NCI-H748 treated with DMSO at 0.1 percent for 48 hours (cell line): ENCODE results near the gene SH3BGRL3.
A peak's percentile ranks its signal among the peaks of the same experiment; 100 is the strongest.
"Not testable (repeated sequence)": the region's sequence is repeated elsewhere in the genome, so short reads cannot be mapped to it uniquely, and the experiment has no call there.

Experiments
- DNase-seq: peaks from one replicate; lab custom pipeline; 2025; lab: John Stamatoyannopoulos, UW

SH3BGRL3 gene

DNA sequence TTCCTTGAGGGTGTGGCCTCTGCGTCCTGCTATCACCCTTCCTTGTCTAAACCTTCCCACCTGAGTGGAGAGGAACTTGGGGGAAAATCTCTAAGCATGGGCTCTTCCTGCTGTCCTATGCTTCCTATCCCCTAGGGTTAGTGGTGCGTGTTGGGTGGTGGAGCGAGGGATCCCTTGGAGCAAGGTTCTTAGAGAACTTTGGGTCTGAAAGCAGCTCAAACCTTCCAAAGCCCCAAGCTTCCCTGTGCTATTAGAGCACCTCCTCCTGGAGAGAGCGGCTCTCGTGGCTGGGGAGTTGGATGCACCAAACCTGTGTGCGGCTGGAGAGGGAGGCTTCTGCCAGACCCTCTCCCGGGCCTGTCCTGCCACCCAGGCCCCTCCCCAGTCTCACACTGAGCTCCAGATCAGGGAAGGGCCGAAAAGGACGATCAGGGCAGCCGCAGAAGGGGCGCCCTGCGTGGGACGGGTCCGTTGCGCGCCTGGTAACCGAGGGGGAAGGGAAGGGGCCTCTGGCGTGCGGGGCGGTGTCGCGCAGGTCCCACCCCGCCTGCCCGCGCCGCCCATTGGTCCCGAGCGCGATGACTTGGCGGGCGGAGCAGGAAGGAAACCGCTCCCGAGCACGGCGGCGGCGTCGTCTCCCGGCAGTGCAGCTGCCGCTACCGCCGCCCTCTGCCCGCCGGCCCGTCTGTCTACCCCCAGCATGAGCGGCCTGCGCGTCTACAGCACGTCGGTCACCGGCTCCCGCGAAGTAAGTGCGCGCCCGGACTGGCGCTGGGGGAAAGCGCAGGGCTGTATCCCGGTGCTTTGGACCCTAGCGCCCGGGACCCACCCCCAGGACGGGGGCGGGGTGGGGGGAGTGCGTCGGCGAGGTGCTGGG is at the start of gene SH3BGRL3:
Gene SH3BGRL3, plus strand, starts transcription at position 631 of the 877 bp plus-strand sequence. Its CDS starts 70 bp downstream, at position 701.
- DNase-seq, result peak; percentile 23

DNA sequence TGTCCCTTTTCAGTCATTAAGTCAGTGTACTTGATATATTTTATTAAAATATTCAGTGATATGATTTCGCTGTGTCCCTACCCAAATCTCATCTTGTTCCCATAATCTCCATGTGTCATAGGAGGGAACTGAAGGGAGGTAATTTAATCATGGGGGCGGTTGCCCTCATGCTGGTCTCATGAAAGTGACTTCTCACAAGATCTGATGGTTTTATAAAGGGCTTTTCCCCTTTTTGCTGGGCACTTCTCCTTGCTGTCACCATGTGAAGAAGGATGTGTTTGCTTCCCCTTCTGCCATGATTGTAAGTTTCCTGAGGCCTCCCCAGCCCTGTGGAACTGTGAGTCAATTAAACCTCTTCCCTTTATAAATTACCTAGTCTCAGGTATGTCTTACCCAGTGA is 49.2 kb upstream of the SH3BGRL3 start:
- not testable (repeated sequence) for DNase-seq

DNA sequence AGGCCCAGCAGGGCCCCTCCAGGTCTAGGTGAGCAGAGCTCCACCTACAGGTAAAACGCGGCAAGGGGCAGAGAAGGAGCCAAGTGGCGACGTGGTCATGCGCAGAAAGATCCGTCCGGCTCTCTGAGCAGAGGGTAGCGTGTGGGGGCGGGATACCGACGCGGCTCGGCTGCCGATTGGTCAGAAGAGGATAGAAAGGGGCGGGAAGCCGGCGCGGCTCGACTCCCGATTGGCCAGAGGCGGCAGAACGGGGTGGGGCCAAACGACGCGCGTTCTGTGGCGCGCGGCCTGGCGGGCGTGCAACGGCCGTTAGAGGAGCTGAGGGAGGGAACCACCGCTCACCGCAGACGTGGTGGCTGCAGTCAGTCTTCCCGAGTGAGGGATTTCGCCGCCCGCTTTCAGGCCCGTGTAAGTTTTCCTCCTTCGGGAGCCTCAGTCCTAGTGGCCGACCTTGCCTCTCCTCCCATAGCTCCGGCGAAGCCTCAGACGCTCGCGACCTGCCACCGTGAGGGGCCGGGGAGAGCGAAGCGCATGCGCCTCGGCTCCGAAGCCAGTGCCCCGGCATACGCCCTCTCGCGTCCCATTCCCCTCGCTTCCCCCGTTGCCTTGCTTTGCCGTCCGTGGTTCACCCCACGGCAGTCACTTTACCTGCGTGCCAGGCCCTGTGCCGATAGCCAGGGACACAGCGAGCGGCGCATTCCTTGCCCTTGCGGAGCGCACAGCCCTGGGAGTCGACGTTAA is 45.8 kb upstream of the SH3BGRL3 start, which contains the start of gene CEP85:
Gene CEP85, plus strand, starts transcription at position 298 of the 741 bp plus-strand sequence. CDS start 5,584 bp downstream, outside the sequence.
- DNase-seq, result peak; percentile 91

DNA sequence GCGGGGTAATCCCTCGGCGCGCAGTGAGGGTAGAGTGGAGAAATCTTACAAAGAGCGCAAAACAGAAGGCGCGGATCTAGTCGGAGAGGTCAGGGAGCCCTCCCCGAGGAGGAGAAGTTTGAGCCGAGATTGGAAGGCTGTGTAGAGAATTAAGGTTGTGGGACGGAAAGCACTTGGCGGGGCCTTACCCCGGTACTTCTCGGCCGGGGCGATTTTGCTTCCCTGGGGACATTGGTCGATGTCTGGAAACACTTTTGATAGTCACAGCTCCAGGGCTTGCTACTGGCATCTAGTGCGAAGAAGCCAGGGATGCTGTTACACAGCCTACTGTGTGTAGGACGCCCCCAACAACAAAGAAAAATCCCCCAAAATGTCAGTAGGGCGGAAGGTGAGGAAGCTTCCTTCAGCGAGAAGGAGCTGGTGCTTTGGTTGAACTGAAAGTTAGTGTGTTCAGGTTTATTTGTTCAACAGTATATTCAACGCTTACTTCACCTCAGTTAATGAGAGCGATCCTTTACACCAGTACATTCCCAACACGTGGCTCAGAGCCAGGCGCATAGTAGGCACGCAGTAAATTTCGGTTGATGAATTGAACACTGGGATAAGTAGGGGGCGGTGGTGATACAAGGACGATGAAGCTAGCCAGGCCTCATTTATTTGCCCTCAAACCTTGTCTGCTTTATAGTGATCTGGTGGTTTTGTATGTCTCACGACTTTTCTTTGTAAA is 45.1 kb upstream of the SH3BGRL3 start:
- no peak for DNase-seq

DNA sequence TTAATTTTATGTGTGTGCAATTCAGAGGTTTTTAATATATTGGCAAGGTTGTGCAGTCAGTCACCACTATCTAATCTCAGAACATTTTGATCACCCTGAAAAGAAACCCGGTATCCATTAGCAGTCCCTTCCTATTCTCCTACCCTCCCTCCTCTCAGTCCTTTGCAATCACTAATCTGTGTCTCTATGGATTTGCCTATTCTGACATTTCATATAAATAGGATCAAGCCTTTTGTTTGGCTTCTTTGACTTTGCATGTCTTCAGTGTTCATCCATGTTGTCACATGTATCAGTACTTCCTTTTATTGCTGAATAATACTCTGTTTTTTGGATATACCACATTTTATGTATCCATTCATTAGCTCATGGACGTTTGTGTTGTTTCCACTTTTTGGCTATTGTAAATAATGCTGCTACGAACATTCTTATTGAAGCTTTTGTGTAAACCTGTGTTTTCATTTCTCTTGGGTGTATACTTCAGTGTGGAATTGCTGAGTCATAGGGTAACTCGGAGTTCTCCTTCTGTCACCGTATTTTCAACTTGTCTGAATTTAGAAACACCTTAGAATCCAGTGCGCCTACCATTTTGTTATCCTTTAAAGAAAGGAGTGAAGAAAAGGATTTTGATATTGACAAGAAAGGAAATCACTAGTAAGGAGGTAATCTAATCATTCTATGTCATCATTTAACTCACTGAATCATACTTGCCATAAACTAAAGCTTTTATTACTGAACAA is 42.5 kb upstream of the SH3BGRL3 start:
- no peak for DNase-seq

DNA sequence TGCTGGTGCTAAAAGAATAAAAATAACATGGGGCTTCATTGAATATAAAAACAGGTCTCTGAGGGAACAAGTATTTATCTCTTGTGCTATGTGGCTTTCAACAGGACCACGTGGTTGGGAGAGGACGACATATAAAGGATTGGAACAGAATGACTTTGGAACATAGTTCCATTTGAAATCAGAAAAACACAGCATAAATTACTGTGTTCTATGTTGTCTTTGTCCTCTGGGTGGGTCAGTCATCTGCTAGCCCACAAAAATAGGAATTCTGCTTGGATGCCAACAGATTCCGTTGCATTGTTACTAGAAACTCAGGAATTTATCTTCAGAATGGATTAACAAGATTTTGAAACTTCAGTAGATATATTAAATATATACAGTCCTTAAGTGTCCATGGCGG is 40.0 kb upstream of the SH3BGRL3 start:
- DNase-seq, result no peak

DNA sequence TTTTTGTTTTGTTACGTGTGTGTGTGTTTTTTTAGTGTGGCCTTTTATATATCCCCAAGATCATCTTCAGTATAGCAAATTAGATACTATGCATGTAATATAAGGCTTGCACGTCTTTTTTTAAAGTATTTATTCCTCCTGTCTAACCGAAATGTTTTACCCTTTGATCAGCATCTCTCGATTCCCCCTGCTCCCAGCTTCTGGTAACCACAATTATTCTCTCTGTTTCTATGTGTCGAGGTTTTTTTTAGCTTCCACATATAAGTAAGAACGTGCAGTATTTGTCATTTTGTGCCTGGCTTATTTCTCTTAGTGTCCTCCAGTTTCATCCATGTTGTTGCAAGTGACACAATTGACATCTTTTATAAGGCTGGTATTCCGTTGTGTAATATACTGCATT is 27.2 kb upstream of the SH3BGRL3 start:
- DNase-seq, result no peak

DNA sequence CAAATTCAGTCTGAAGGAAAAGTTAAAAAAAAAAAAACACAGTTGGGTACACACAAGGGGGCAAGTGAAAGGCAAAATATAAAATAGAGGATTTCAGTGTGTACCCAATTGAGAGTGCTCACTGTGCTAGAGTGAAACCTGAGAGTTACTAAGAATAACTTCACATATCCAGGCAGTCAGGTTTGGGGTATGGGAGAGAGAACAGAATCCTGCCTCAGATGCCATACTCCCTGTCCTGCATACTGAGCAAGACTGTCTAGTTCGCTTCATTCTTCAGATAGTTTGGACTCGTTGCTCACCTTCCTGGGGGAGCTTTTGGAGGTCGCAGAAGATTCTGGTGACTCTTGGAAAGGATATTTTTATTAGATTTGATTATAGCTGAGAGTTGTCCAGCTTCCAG is 25.5 kb upstream of the SH3BGRL3 start:
- no peak for DNase-seq

DNA sequence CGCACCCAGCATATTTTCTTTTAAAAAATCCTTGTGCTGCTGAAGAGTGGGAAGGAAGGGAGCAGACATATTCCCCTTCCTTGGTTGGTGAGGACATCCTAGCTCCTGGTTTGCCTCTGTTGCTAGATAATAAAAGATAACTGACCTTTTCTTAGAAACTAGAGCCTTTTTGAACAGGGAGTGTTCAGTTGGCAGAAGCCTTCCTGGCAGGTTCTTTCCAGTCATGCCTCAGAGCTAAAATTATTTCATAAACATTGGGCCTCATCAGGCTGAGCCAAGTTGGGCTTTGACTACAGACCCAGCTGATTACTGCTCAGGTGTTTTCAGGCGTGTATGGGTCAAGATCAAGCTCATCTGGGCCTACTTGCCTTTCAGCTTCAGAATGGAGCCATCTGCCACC is 22.7 kb upstream of the SH3BGRL3 start:
- DNase-seq, result no peak

DNA sequence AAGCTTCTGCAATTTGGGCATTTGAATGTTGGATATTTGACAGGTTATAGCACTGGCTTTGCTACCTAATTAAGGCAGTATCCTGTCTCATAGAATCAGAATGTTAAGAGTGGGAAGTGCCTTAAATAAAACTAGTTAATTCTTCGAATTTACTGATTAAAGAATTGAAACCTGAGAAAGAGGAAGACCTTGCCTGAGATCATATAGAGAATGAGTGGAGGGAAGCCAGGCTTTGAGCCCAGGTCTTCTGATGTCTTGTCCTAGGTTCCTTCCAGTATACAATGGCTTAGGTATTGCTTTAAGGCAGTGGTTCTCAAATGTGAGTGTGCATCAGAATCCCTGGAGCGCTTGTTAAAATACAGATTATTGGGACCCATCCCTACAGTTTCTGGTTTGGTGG is 20.9 kb upstream of the SH3BGRL3 start:
- DNase-seq, result no peak

DNA sequence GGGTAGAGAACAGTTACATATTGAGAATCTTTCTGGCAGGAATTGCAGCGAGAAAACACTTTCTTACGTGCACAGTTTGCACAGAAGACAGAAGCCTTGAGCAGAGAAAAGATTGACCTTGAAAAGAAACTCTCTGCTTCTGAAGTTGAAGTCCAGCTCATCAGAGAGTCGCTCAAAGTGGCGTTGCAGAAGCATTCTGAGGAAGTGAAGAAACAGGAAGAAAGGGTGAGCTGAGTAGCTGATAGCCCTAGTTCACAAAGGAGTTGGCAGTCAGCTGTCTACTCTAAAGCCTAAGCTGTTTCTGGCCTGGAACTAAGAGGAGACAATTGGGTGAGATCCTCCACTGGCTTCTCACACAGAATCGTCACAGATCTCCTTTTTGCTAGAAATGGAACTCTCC is 20.3 kb upstream of the SH3BGRL3 start:
- DNase-seq, result no peak

DNA sequence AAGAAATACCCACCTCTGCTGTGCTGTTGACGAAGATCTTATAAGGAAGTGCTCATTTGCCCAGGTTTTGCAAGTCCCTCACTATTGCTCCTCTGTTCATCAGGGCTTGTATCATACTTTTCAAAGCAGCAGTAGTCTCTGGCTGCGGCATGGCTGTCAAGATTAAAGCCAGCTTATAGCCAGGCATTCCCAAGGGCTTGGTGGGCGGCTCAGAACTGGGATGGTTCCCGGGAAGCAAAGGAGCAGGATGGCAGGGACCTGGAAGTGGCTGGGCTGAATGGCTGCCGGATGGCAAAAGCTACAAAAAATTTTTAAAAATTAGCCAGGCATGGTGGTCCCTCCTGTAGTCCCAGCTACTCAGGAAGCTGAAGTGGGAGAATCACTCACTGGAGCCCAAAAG is 16.7 kb upstream of the SH3BGRL3 start:
- DNase-seq, result no peak

DNA sequence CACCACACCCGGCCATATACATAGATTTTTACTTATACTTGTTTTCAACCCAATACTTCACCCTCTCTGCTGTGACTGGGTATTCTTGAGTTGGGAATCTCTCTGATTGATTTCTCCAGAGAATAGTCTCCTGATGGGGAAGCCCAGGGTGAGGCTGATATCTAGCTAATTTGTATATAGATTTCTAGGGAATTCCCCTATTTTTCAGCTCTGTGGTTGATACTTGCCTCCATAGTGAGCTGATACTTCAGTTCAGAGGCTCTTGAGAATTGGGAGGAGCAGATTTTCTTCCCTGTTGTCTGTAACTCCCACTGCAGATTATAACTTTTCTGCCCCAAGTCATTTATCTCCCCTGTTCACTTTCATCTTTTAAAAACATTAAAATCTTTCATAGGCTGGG is 14.5 kb upstream of the SH3BGRL3 start:
- no peak for DNase-seq

DNA sequence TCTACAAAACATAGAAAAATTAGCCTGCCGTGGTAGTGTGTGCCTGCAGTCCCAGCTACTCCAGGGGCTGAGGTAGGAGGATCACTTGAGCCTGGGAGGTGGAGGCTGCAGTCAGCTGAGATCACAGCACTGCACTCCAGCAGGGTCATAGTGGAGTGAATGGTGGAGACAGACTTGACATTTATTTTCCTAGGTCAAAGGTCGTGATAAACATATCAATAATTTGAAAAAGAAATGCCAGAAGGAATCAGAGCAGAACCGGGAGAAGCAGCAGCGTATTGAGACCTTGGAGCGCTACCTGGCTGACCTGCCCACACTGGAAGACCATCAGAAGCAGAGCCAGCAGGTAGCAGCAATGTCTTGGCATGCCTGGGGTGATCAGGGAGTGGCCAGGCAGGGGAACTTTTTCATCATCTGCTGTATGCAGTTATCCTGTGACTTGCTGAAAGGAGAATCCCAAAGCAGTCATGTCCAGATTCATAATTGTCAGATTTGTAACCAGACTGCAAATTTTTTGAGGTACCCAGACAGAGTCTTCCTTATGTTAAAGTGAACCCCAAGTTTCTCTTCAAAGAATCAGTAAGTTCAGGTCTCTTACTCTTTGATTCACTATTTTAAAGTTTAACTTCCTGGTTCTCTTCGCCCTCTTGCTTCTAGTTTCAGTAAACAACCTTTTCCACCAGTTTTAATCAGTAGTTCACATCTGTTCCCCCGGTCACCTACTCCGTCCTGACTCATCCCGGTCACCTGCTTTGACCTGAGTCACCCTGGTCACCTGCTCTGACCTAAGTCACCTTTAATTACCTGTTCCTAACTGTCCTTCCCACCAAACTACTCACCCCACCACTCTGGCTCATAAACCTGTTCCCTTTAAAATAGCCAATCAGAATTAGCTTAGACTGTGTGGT is 11.3 kb upstream of the SH3BGRL3 start:
- no peak for DNase-seq

DNA sequence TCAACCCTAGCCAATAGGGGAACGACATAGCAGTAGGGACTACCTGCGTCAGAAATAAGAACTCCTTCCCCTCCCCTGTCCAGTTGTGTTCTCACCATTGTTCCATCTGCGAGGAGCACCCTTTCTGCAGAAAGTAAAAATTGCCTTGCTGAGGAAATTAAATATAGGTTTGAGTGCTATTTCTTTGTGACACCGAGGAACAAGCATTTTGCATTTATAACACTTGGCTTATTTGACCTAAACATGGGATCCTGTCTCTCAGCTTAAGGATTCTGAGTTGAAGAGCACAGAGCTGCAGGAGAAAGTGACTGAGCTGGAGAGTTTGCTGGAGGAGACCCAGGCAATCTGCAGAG is 10.7 kb upstream of the SH3BGRL3 start:
- DNase-seq, result no peak

DNA sequence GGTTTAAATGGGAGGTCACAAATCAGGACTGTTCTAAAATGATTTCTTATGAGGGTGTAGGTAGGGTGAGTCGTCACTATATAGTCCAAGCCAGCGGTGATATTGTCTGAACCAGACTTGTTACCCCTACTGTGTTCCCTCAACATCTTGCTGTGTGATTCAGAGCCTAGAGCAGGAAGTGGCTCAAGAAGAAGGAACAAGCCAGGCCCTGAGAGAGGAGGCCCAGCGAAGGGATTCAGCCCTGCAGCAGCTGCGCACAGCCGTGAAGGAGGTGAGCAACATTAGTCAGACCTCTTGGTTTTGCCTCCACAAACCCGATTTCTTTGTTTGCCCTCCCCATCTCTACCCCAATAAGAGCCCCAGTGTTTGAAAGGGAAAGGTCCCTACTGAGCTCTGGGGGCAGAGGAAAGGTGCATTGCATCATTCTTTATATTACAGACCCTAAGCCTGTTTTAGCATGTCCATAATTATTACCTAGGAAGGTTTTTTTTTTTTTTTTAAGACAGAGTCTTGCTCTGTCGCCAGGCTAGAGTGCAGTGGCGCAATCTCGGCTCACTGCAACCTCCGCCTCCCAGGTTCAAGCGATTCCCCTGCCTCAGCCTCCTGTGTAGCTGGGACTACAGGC is 5.0 kb upstream of the SH3BGRL3 start:
- DNase-seq, result no peak

DNA sequence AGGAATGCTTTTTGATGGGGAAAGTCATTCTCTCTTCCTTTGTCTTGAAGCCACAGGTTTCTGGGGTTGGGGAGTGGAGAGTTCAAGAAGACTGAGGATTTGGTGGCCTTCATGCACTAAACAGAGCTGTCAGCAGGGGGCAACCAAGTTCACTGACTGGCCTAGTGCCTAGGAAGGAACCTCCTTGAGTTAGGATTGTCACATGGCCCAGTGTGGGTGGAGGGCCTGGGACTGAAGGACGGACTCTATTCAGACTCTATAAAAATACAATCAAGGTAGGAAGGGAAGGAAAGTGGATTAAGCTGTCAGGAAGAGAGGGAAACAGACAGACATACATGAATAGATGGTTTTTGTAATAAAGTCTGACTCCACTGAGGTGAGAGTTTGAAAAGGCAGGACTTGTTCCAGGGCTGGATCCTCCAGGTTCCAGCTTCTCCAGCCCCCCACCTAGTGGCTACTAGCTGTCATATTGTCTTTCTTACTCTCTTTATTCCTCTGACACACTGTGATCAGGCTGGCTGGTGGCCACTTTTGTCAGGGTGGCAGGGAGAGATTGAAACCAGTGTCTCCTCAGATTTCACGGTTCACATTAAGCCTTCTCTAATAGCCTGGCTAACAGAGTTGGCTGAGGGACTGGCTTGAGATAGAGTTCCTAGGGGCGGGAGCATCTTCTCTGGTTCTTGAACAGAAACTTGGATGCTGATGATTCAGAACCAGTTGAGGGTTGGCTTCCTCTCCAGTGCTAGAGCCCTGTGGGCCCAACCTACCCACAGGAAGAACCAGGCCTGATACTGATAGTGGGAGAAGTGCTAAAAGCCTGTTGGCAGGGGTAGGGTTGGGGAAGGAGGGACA is 4.1 kb upstream of the SH3BGRL3 start:
- peak; percentile 1 for DNase-seq

DNA sequence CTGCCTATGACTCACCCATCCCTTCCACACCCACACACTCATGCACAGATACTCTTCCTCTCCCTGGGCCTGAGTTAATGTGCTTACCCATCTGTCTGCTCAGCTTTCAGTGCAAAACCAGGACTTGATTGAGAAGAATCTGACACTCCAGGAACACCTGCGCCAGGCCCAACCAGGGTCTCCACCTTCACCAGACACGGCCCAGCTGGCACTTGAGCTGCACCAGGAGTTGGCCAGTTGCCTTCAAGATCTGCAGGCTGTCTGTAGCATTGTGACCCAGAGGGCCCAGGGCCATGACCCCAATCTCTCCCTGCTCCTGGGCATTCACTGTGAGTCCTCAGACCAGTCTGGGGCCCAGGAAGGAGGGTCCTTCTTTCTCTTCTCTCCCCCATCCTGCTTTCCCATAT is 3.5 kb upstream of the SH3BGRL3 start:
- no peak for DNase-seq

DNA sequence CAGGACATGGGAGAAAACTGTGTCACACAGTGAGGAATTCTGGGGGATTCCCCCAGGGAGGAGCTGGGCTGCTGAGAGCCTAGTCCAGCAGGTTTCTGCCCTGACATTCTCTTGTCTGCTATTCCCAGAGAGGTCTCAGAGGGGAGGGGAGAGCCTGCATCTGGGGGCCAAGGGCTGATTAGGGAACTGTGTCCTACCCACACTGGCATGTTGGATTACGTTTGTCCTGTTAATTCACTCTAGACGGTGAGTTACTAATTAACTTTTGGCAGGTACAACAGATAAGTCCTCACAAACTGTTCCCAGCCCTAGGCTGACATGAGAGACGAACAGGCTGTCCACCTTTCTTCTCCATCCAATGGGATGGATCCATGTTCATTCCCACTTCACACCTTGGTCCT is 2.6 kb upstream of the SH3BGRL3 start:
- DNase-seq, result no peak
